Endothelial cell (in vitro differentiated cells): Measurements from ENCODE around the gene TRIM38. TPM values are rescaled to one million over a fixed set of nuclear protein-coding genes. Genes with fewer than 3 reads are reported as not detected.

Source experiments
- DNase-seq: peaks from one replicate; pipeline ENCODE4 v3.0.0; 2021; ENCODE audit warnings: low spot score
- H3K27ac Mint-ChIP-seq: one replicate; pipeline ENCODE4 v1.8.0; 2021; ENCODE audit warnings: mixed read lengths, inconsistent platforms; ENCODE audit not compliant: unreplicated experiment
- H3K27me3 Mint-ChIP-seq: one replicate; pipeline ENCODE4 v1.8.0; 2021; ENCODE audit warnings: mild to moderate bottlenecking, moderate library complexity, mixed read lengths, inconsistent platforms; ENCODE audit not compliant: unreplicated experiment
- H3K36me3 Mint-ChIP-seq: one replicate; pipeline ENCODE4 v1.8.0; 2021; ENCODE audit warnings: mild to moderate bottlenecking, low read depth, mixed read lengths, inconsistent platforms; ENCODE audit not compliant: unreplicated experiment
- H3K4me1 Mint-ChIP-seq: one replicate; pipeline ENCODE4 v1.8.0; 2021; ENCODE audit warnings: mild to moderate bottlenecking, mixed read lengths, inconsistent platforms; ENCODE audit not compliant: unreplicated experiment
- H3K4me3 Mint-ChIP-seq: one replicate; pipeline ENCODE4 v1.8.0; 2021; ENCODE audit warnings: mild to moderate bottlenecking, mixed read lengths, inconsistent platforms; ENCODE audit not compliant: unreplicated experiment
- H3K9me3 Mint-ChIP-seq: one replicate; pipeline ENCODE4 v1.8.0; 2021; ENCODE audit warnings: mixed read lengths, inconsistent platforms; ENCODE audit not compliant: unreplicated experiment
- CTCF ChIP-seq: fragments of 200-600 bp; sonication (generic); IDR thresholded peaks from one replicate; pipeline ENCODE4 v1.5.0; 2021; ENCODE audit warnings: antibody characterized with exemption; ENCODE audit not compliant: unreplicated experiment
- total RNA-seq: library from RNA; stranded (reverse); fragmentation: NEBNext Ultra II Directional; extraction: Animal tissue kit (Norgen Biotek cat#: 25700); gene quantifications from one replicate; pipeline ENCODE4 v1.2.1, GENCODE V29; 2021; ENCODE audit not compliant: unreplicated experiment

The TRIM38 gene
- total RNA-seq, 1 donor from 2014 or later: 3.8 TPM

- DNase-seq: no peak
- peak overlapping the region; percentile 24 for H3K4me3 Mint-ChIP-seq
- no peaks in the 10 kb centered on the region for H3K36me3 Mint-ChIP-seq
- peak overlapping the region; percentile 90 for H3K27ac Mint-ChIP-seq
- peaks cover 21% of the 10 kb centered on the region for H3K4me1 Mint-ChIP-seq
- peaks cover 1% of the 10 kb centered on the region for H3K27me3 Mint-ChIP-seq
- no peaks in the 10 kb centered on the region for H3K9me3 Mint-ChIP-seq
- no peak for TF ChIP-seq CTCF
Measured at GRCh38 chr6:26028212-26028745, 65.7 kb downstream of the TRIM38 start.

- peaks cover 23% of the 10 kb centered on the region for H3K4me1 Mint-ChIP-seq
- peaks cover 1% of the 10 kb centered on the region for H3K27me3 Mint-ChIP-seq
- peak overlapping the region; percentile 90 for H3K27ac Mint-ChIP-seq
- no peaks in the 10 kb centered on the region for H3K9me3 Mint-ChIP-seq
- no peaks in the 10 kb centered on the region for H3K36me3 Mint-ChIP-seq
- no peak for TF ChIP-seq CTCF
- H3K4me3 Mint-ChIP-seq: peak overlapping the region; percentile 24
- DNase-seq: no peak
Measured at GRCh38 chr6:26028746-26029569, 66.4 kb downstream of the TRIM38 start.

- Mint-ChIP-seq H3K4me1 (peaks cover 27% of the 10 kb centered on the region), H3K27ac (peak overlapping the region; percentile 90), H3K4me3 (no peak overlapping the region), H3K9me3 (no peaks in the 10 kb centered on the region), H3K36me3 (no peaks in the 10 kb centered on the region), H3K27me3 (peaks cover 1% of the 10 kb centered on the region)
- no peak for TF ChIP-seq CTCF
- no peak for DNase-seq
Measured at GRCh38 chr6:26029570-26029856, 66.9 kb downstream of the TRIM38 start.

GRCh38 chr6:26029857-26030653 lies 67.5 kb downstream of the TRIM38 start:
- H3K27ac Mint-ChIP-seq: peak overlapping the region; percentile 90
- no peaks in the 10 kb centered on the region for H3K9me3 Mint-ChIP-seq
- peaks cover 1% of the 10 kb centered on the region for H3K27me3 Mint-ChIP-seq
- H3K36me3 Mint-ChIP-seq: no peaks in the 10 kb centered on the region
- DNase-seq: no peak
- no peak for TF ChIP-seq CTCF
- no peak overlapping the region for H3K4me3 Mint-ChIP-seq
- H3K4me1 Mint-ChIP-seq: peaks cover 32% of the 10 kb centered on the region
